ENCODE measurements around the gene GJA3.

GJA3 gene

GRCh38 chr13:20173116-20173746, 12.4 kb upstream of the GJA3 start:
- H3K36me3 ChIP-seq (ENCODE audit: control insufficient read depth in 1 of 2, insufficient read depth in 2 of 2, low read length in 2 of 2) = peaks cover 0 to 1% of the 10 kb centered on the region in 2 experiments
- H3K27ac ChIP-seq (ENCODE audit: low read depth, low read length) = no peak overlapping the region
- DNase-seq = no peak
- H2BK12ac ChIP-seq (ENCODE audit: low read length) = no peak overlapping the region
- H2AFZ ChIP-seq (ENCODE audit: insufficient read depth, low read length, poor library complexity) = no peak overlapping the region
- no peak overlapping the region for H3K18ac ChIP-seq (ENCODE audit: low read length)
- no peak overlapping the region for H3K4ac ChIP-seq (ENCODE audit: low read depth, low read length)
- H3K79me1 ChIP-seq (ENCODE audit: low read length) = no peaks in the 10 kb centered on the region
- H2BK5ac ChIP-seq (ENCODE audit: low read depth, low read length, poor library complexity) = no peak overlapping the region
- H3K14ac ChIP-seq (ENCODE audit: low read length) = no peak overlapping the region
- no CpG with 5 or more reads among the region's 8 CpGs for WGBS (ENCODE audit: extremely low coverage, insufficient coverage, insufficient read length)
- H2AK5ac ChIP-seq (ENCODE audit: low read length) = no peak overlapping the region
- H3K9ac ChIP-seq (ENCODE audit: low read length) = no peak overlapping the region
- no peak overlapping the region for H4K91ac ChIP-seq (ENCODE audit: low read depth, low read length)
- H3K4me3 ChIP-seq (ENCODE audit: low read depth, low read length) = no peak overlapping the region
- H3K79me2 ChIP-seq (ENCODE audit: control insufficient read depth, insufficient read depth, low read length, poor library complexity) = no peaks in the 10 kb centered on the region
- H3K9me3 ChIP-seq (ENCODE audit: insufficient read depth, low read depth, low read length) = no peaks in the 10 kb centered on the region
- peaks cover 6 to 8% of the 10 kb centered on the region in 2 experiments for H3K4me1 ChIP-seq (ENCODE audit: control insufficient read depth in 1 of 2, insufficient read depth in 2 of 2, low read length in 2 of 2)
- no peaks in the 10 kb centered on the region for H3K27me3 ChIP-seq (ENCODE audit: insufficient read depth, low read length)
- H2BK120ac ChIP-seq (ENCODE audit: insufficient read depth, low read length, poor library complexity) = no peak overlapping the region
- H3K23ac ChIP-seq (ENCODE audit: low read length) = no peak overlapping the region
- no peak overlapping the region for H4K12ac ChIP-seq (ENCODE audit: low read depth, low read length)
- H4K8ac ChIP-seq (ENCODE audit: low read depth, low read length) = no peak overlapping the region
- no peak overlapping the region for H3K4me2 ChIP-seq (ENCODE audit: low read length)

GRCh38 chr13:20171364-20171763, 10.5 kb upstream of the GJA3 start:
- no peak overlapping the region for H3K18ac ChIP-seq (ENCODE audit: low read length)
- H2BK120ac ChIP-seq (ENCODE audit: insufficient read depth, low read length, poor library complexity) = no peak overlapping the region
- H3K79me2 ChIP-seq (ENCODE audit: control insufficient read depth, insufficient read depth, low read length, poor library complexity) = no peaks in the 10 kb centered on the region
- no peak overlapping the region for H4K12ac ChIP-seq (ENCODE audit: low read depth, low read length)
- H3K79me1 ChIP-seq (ENCODE audit: low read length) = no peaks in the 10 kb centered on the region
- no peak overlapping the region for H3K27ac ChIP-seq (ENCODE audit: low read depth, low read length)
- H3K4ac ChIP-seq (ENCODE audit: low read depth, low read length) = no peak overlapping the region
- no peak overlapping the region for H2AFZ ChIP-seq (ENCODE audit: insufficient read depth, low read length, poor library complexity)
- H3K14ac ChIP-seq (ENCODE audit: low read length) = no peak overlapping the region
- no peaks in the 10 kb centered on the region for H3K27me3 ChIP-seq (ENCODE audit: insufficient read depth, low read length)
- no peaks in the 10 kb centered on the region for H3K36me3 ChIP-seq (ENCODE audit: control insufficient read depth in 1 of 2, insufficient read depth in 2 of 2, low read length in 2 of 2)
- no peak overlapping the region for H2BK5ac ChIP-seq (ENCODE audit: low read depth, low read length, poor library complexity)
- H3K23ac ChIP-seq (ENCODE audit: low read length) = no peak overlapping the region
- H3K4me3 ChIP-seq (ENCODE audit: low read depth, low read length) = no peak overlapping the region
- H4K8ac ChIP-seq (ENCODE audit: low read depth, low read length) = no peak overlapping the region
- no CpG with 5 or more reads among the region's 1 CpG for WGBS (ENCODE audit: extremely low coverage, insufficient coverage, insufficient read length)
- H3K4me1 ChIP-seq (ENCODE audit: control insufficient read depth in 1 of 2, insufficient read depth in 2 of 2, low read length in 2 of 2) = peaks cover 6 to 8% of the 10 kb centered on the region in 2 experiments
- H3K9me3 ChIP-seq (ENCODE audit: insufficient read depth, low read depth, low read length) = no peaks in the 10 kb centered on the region
- no peak for DNase-seq
- H2AK5ac ChIP-seq (ENCODE audit: low read length) = no peak overlapping the region
- H3K4me2 ChIP-seq (ENCODE audit: low read length) = no peak overlapping the region
- no peak overlapping the region for H4K91ac ChIP-seq (ENCODE audit: low read depth, low read length)
- H2BK12ac ChIP-seq (ENCODE audit: low read length) = no peak overlapping the region
- no peak overlapping the region for H3K9ac ChIP-seq (ENCODE audit: low read length)

GRCh38 chr13:20170921-20171320, 10.1 kb upstream of the GJA3 start:
- Histone ChIP-seq H3K4me1 (ENCODE audit: control insufficient read depth in 1 of 2, insufficient read depth in 2 of 2, low read length in 2 of 2) (peaks cover 6 to 8% of the 10 kb centered on the region in 2 experiments), H4K12ac (ENCODE audit: low read depth, low read length) (no peak overlapping the region), H3K4ac (ENCODE audit: low read depth, low read length) (no peak overlapping the region), H3K79me1 (ENCODE audit: low read length) (no peaks in the 10 kb centered on the region), H4K8ac (ENCODE audit: low read depth, low read length) (no peak overlapping the region), H3K14ac (ENCODE audit: low read length) (no peak overlapping the region), H4K91ac (ENCODE audit: low read depth, low read length) (no peak overlapping the region), H2AFZ (ENCODE audit: insufficient read depth, low read length, poor library complexity) (no peak overlapping the region), H3K79me2 (ENCODE audit: control insufficient read depth, insufficient read depth, low read length, poor library complexity) (no peaks in the 10 kb centered on the region), H3K27me3 (ENCODE audit: insufficient read depth, low read length) (no peaks in the 10 kb centered on the region), H3K18ac (ENCODE audit: low read length) (no peak overlapping the region), H2BK5ac (ENCODE audit: low read depth, low read length, poor library complexity) (no peak overlapping the region), H2BK12ac (ENCODE audit: low read length) (no peak overlapping the region), H3K27ac (ENCODE audit: low read depth, low read length) (no peak overlapping the region), H3K9me3 (ENCODE audit: insufficient read depth, low read depth, low read length) (no peaks in the 10 kb centered on the region), H3K4me2 (ENCODE audit: low read length) (no peak overlapping the region), H3K36me3 (ENCODE audit: control insufficient read depth in 1 of 2, insufficient read depth in 2 of 2, low read length in 2 of 2) (no peaks in the 10 kb centered on the region), H3K23ac (ENCODE audit: low read length) (no peak overlapping the region), H3K4me3 (ENCODE audit: low read depth, low read length) (no peak overlapping the region), H3K9ac (ENCODE audit: low read length) (no peak overlapping the region), H2BK120ac (ENCODE audit: insufficient read depth, low read length, poor library complexity) (no peak overlapping the region), H2AK5ac (ENCODE audit: low read length) (no peak overlapping the region)
- whole genome bisulfite sequencing (ENCODE audit: extremely low coverage, insufficient coverage, insufficient read length) = no CpG with 5 or more reads among the region's 5 CpGs
- DNase-seq = no peak

GRCh38 chr13:20168396-20168795, 7.5 kb upstream of the GJA3 start:
- Histone ChIP-seq H3K79me1 (ENCODE audit: low read length) (no peaks in the 10 kb centered on the region), H4K12ac (ENCODE audit: low read depth, low read length) (no peak overlapping the region), H3K4ac (ENCODE audit: low read depth, low read length) (no peak overlapping the region), H2AFZ (ENCODE audit: insufficient read depth, low read length, poor library complexity) (no peak overlapping the region), H3K18ac (ENCODE audit: low read length) (no peak overlapping the region), H3K4me3 (ENCODE audit: low read depth, low read length) (no peak overlapping the region), H2AK5ac (ENCODE audit: low read length) (no peak overlapping the region), H2BK5ac (ENCODE audit: low read depth, low read length, poor library complexity) (no peak overlapping the region), H3K79me2 (ENCODE audit: control insufficient read depth, insufficient read depth, low read length, poor library complexity) (no peaks in the 10 kb centered on the region), H3K9me3 (ENCODE audit: insufficient read depth, low read depth, low read length) (no peaks in the 10 kb centered on the region), H4K8ac (ENCODE audit: low read depth, low read length) (no peak overlapping the region), H2BK120ac (ENCODE audit: insufficient read depth, low read length, poor library complexity) (no peak overlapping the region), H2BK12ac (ENCODE audit: low read length) (no peak overlapping the region), H3K23ac (ENCODE audit: low read length) (no peak overlapping the region), H3K14ac (ENCODE audit: low read length) (no peak overlapping the region), H3K9ac (ENCODE audit: low read length) (no peak overlapping the region), H3K27ac (ENCODE audit: low read depth, low read length) (no peak overlapping the region), H3K36me3 (ENCODE audit: control insufficient read depth in 1 of 2, insufficient read depth in 2 of 2, low read length in 2 of 2) (no peaks in the 10 kb centered on the region), H3K4me2 (ENCODE audit: low read length) (no peak overlapping the region), H3K27me3 (ENCODE audit: insufficient read depth, low read length) (no peaks in the 10 kb centered on the region), H4K91ac (ENCODE audit: low read depth, low read length) (no peak overlapping the region), H3K4me1 (ENCODE audit: control insufficient read depth in 1 of 2, insufficient read depth in 2 of 2, low read length in 2 of 2) (no peaks in the 10 kb centered on the region)
- no CpG with 5 or more reads among the region's 7 CpGs for WGBS (ENCODE audit: extremely low coverage, insufficient coverage, insufficient read length)
- no peak for DNase-seq
